Renal cortex interstitium (tissue), 11 donors: ENCODE measurements around the gene NMNAT2. TPM values are rescaled to one million over a fixed set of nuclear protein-coding genes. Genes with fewer than 3 reads are reported as not detected.
A peak's percentile ranks its signal among the peaks of the same experiment; 100 is the strongest.

ENCODE experiments used
- DNase-seq, 11 donors: peaks; one replicate each; pipeline ENCODE4 v3.0.0-alpha.2; 2013; ENCODE audit warnings: low read depth in 9 of 11, low spot score in 4 of 11; ENCODE audit errors: extremely low read depth in 1 of 11
- polyA plus RNA-seq, 3 donors: library from polyadenylated mRNA; unstranded; fragments of 120-200 nt; gene quantifications; one replicate each; pipeline ENCODE4 v1.2.1, GENCODE V29; 2013; ENCODE audit not compliant: insufficient read length in 3 of 3

Gene NMNAT2
- polyA plus RNA-seq, 3 donors = 3.6 to 4.1 (median 4.1) TPM

DNA sequence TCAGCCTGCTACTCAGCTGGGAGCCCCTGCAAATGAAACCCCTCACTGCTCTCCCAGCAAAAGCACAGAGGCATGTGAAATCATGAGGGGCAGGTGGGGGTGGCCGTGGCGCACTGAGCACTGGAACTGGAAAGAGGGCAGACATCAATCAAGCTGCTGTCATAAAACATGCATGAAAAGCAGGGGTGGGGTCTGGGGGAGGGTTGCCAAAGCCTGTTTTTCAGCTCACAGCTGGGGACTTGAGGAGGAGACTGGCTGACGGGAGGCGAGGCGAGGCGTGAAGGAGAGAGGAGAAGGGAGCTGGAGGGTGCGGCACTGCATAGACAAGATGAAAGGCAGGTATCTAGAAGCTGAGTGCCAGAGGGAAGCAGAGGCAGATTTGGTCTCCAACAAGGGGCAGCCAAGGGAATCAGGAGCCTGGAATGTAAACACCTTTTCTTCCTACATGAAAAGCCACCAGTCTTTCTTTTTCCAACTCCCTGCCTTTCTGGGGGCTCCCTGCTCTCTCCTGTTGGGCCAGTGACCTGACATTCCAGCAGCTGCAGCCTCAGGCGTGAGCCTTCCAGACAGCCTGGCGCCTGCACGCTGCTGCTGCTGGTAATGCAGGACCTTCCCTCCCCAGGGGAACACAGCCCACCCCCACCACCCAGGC is 87.0 kb downstream of the NMNAT2 start:
- peak in 5 of 11 donors; percentile 39 to 67 (median 51) for DNase-seq

DNA sequence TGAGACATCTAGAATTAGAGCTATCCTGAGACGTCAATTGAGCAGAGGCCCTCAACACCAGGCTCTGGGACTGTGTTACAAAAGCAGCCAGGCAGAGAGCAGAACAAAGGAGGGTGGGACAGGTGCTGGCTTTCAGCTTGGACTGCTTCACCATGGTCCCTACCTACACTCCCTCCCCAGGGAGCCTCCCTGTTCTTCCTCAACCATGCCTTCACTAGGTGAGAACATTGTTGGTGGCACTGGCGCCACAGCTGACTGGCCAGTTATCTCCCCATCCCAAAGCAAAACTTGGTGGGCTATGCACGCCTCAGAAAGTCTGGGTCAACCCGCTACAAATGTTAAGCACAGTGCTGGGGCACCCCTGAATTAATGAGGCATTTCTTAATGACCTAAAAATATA is 87.8 kb downstream of the NMNAT2 start:
- peak in 2 of 11 donors; percentile 8 to 24 for DNase-seq

DNA sequence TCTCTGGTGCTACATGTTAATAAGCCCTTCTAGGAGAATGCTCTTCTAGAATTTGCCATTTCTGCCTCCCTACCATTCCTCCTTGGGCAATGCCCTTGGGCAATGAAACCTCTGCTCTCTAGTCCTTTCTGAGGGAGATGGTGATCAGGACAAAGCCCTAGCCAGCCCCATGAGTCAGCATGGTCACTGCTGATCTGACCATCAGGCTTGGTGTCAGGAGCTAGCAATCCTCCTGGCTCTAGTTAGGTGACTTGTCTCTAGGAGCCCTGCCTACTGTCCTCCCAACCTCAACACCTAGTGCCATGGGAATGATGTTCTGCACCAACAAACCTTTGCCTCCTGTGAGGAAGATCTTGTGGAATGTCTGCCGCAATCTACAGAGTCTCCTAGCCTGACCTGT is 89.8 kb downstream of the NMNAT2 start:
- DNase-seq = no peak

GRCh38 chr1:183327434-183328290 is 90.5 kb downstream of the NMNAT2 start:
- no peak for DNase-seq

DNA sequence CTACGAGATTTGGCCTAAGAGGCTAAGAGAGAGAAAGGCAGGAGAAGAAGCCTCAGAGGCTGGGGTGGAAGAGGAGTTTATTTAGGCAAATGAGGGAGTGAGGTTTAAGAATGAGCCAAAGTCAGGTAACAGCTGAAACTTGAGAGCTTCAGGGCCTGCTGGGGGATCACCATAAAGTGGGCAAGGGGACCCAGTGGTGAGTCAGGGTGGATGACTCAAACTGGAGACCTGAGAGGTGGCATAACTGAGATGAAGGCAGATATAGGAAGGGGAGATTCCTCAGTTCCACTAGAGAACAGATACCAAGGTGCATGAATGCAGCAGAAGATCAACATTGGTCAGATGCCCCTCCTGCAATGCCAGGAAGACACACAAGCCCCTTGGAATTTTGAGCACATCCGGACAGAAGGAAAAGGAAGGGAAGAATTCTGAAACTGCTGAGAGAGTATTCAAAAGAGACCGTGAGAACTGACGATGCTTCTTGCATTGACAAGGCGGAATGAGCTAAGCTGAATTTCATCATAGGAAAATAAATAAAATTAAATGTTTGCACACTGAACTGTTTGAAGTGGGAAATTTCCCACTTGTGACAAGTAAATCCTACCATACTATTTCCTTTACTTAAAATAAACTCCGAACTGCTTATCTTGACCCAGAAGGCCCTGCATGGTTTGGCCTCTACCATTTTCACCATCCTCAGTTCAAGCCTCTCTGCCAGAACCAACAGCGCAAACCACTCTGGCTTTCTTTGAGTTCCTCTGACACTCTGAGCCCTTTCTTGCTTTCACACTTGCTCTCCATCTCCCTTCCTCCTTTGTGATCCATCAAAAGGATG is 94.1 kb downstream of the NMNAT2 start:
- DNase-seq = no peak

GRCh38 chr1:183319606-183320005 is 98.6 kb downstream of the NMNAT2 start:
- no peak for DNase-seq

DNA sequence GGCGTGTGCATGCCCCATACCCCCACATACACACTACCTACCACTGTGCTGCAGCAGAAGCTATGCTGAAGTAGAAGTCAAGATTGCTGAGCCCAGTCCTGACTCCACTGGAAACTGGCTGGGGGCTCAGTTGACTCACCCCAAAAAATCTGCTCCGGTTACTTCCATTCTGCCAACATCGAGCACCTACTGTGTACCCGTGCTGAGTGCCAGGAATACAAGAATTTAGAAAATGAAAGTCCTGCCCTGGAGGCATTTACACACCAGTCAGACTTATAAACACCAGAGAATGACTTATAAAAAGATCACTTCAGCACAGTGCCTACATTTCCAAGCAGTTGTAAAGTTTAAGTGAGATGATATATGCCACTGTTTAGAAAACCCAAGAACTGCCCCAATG is 99.1 kb downstream of the NMNAT2 start:
- DNase-seq = no peak

- peak in 4 of 11 donors; percentile 33 to 69 (median 65) for DNase-seq
Observed at GRCh38 chr1:183318433-183318832, 99.7 kb downstream of the NMNAT2 start.

GRCh38 chr1:183315991-183316758 is 102.0 kb downstream of the NMNAT2 start:
- DNase-seq = no peak

GRCh38 chr1:183313063-183313462 is 105.1 kb downstream of the NMNAT2 start:
- DNase-seq = no peak

- DNase-seq = peak in 1 of 11 donors; percentile 39
Observed at GRCh38 chr1:183310753-183311479, 107.3 kb downstream of the NMNAT2 start.

DNA sequence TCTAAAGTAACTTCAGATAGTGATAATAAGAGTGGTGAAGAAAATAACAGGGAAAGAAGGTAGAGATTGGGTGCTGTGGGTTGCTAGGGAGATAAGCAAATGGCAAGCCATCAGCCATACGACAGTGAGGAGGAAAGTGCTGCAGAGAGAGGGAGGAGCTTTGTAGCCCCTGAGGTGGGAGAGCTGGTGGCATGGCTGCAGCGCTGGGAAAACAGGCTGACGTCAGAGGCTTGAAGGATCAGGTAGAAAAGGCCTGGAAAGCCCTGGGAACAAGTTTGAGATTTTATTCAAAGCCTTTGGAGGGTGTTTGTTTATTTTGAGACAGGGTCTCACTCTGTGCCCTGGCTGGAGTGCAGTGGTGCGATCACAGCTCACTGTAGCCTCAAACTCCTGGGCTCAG is 109.5 kb downstream of the NMNAT2 start:
- no peak for DNase-seq

- DNase-seq = peak in 1 of 11 donors; percentile 39
Observed at GRCh38 chr1:183306317-183307042, 111.7 kb downstream of the NMNAT2 start.

DNA sequence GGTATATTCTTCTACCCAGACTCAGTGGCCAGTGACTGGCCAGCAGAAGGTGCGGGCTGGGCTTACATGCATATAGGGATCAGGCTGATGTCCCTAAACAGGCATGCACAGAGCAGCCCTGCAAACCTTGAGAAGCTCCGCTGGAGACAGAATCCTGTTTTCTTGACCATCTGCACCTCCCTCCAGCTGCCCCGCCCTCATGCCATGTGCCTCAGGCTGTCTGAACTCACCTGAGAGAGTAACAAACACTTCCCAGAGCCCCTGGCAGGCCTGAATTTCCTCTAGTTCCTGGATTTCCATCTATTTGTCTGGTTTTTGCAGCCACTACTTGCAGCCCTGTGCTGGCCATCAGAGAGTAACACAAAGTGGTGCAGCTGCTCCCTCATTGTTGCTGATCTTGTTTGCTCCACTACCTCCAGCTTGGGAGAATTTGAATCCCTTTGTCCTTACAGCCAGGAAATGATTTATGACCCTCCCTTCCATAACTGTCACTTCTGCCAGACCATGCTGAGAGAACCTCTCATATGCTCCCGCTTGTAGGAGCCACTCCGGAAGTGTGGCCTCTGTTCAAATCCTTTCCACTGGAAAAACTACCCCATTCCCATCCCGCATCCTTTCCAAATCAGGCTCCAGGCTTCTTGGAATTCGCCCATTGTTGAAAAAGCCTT is 113.6 kb downstream of the NMNAT2 start:
- DNase-seq = peak in 1 of 11 donors; percentile 35

DNA sequence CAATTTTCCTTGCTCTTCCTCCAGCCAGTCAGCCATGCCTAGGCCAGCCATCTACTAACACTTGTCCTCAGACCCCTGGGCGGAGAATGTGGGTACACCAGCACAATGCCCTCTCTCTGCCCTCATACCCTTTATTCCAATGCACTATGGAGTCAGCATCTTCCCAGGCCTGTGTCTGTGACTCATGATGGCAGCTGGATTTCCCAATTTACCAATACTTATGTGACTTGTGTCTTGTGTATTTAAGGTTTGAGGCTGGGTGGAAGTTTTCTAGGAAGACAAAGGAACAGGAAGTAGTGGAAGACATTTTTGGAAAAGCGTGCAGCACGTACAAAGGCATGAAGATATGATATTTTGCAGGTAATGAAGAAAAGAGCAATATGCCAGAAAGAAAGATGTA is 114.3 kb downstream of the NMNAT2 start:
- DNase-seq = no peak

DNA sequence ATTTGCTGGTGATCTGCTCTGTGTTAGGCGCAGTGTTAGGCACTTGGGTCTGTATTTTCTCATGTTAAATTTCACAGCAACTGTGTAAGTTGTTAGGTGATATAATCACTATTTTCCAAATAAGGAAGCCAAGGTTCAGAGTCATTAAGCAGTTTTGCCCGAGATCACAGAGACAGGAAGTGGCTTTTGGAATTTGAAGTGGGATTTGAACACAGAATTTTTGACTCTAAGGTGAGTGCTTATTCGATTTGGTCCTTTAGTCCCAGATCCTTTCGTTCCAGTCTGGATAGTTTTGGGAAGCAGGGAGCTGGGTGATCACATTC is 114.9 kb downstream of the NMNAT2 start:
- DNase-seq = no peak
